SH-SY5Y (cell line): ENCODE results near the gene OXT.

Source experiments
- GATA2 ChIP-seq: IDR thresholded peaks from 2 replicates; pipeline ENCODE4 v1.6.1; 2011; ENCODE audit warnings: mild to moderate bottlenecking, low read depth, low read length
- GATA3 ChIP-seq: IDR thresholded peaks from 2 replicates; pipeline ENCODE4 v1.6.1; 2011; ENCODE audit warnings: low read depth, mild to moderate bottlenecking, low read length, moderate library complexity

DNA sequence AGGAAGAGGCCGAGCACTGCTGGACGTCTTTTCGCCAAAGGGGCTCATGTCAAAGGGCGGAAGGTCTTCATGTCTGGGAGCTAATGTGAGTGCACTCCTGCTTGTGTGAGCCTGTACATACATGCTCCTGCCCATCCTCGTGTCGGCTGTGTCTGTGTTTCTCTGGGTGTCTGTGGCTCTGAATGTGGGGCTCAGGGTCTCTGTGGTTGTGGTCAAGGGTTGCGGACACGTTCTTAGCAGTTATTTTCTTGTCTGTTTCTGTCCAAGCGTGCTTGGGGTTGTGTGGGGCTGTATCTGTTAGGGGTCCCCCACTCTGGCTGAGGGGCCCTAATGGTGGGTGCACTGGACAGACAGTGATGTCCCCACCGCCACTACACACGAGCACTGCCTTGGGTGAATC, 10.2 kb downstream of the OXT start:
- TF ChIP-seq GATA3, result no peak
- no peak for TF ChIP-seq GATA2
